HL-60 (cell line): ENCODE results near the gene AP1M2.

Experiments
- POLR2AphosphoS5 ChIP-seq: IDR thresholded peaks from 2 replicates; pipeline ENCODE4 v1.6.1; 2012; ENCODE audit warnings: low read depth
- TF ChIP-seq, protein P1 (sequence below): IDR thresholded peaks from one replicate; pipeline ENCODE4 v1.5.1; 2011; ENCODE audit warnings: low read length, control low read depth, inconsistent platforms; ENCODE audit not compliant: insufficient read depth

DNA sequence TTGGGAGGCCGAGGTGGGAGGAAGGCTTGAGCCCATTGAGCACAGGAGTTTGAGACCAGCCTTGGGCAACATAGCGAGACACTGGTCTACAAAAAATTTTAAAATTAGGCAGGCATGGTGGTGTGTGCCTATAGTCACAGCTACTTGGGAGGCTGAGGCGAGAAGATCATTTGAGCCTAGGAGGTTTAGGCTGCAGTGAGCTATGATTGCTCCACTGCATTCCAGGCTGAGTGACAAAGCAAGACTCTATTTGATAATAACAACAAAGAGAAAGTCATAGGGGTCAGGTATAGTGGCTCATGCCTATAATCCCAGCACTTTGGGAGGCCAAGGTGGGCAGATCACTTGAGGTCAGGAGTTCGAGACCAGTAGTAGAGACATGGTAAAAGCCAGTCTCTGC lies 33.7 kb upstream of the AP1M2 start:
- TF ChIP-seq, protein P1, sequence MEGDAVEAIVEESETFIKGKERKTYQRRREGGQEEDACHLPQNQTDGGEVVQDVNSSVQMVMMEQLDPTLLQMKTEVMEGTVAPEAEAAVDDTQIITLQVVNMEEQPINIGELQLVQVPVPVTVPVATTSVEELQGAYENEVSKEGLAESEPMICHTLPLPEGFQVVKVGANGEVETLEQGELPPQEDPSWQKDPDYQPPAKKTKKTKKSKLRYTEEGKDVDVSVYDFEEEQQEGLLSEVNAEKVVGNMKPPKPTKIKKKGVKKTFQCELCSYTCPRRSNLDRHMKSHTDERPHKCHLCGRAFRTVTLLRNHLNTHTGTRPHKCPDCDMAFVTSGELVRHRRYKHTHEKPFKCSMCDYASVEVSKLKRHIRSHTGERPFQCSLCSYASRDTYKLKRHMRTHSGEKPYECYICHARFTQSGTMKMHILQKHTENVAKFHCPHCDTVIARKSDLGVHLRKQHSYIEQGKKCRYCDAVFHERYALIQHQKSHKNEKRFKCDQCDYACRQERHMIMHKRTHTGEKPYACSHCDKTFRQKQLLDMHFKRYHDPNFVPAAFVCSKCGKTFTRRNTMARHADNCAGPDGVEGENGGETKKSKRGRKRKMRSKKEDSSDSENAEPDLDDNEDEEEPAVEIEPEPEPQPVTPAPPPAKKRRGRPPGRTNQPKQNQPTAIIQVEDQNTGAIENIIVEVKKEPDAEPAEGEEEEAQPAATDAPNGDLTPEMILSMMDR = no peak
- no peak for TF ChIP-seq POLR2AphosphoS5
